Stimulated activated naive CD4-positive, alpha-beta T cell (primary cell): ENCODE data around the gene DYNC1LI1.

Experiments used
- DNase-seq, 6 experiments: peaks; one replicate each; lab custom pipeline; 2025; lab: John Stamatoyannopoulos, UW

DYNC1LI1 gene

GRCh38 chr3:32570421-32571191, at the start of gene DYNC1LI1:
Gene DYNC1LI1 (minus strand): TSS chr3:32570858. CDS start chr3:32570770, 88 bp downstream.
- DNase-seq, result peak; percentile 74 to 90 (median 88)

- DNase-seq, result no peak
Observed at GRCh38 chr3:32619395-32619794, 48.7 kb upstream of the DYNC1LI1 start.

- DNase-seq, result no peak
Observed at GRCh38 chr3:32616267-32616962, 45.8 kb upstream of the DYNC1LI1 start.

GRCh38 chr3:32614956-32615355, 44.3 kb upstream of the DYNC1LI1 start:
- DNase-seq, result no peak

- no peak for DNase-seq
Observed at GRCh38 chr3:32613183-32613582, 42.5 kb upstream of the DYNC1LI1 start.

DNA sequence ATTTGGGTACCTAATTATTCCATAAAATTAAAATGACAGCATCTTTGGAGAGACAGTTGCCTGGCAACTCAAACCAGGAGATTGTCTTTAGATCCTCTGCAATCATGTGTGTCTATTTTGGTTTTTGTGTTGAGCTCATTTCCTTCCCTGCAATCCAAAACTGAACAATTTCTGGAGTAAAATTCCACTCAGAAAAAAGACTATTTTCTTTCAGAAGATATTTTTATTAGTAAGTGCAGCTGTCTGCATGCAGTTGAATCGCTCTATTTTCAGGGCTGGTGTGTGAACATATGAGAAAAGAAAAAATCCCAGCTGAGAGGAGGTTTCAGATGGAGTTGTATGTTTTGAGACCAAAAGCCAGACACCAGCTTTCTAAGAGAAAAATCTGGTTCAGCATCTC, 41.9 kb upstream of the DYNC1LI1 start:
- no peak for DNase-seq

GRCh38 chr3:32607522-32607921, 36.9 kb upstream of the DYNC1LI1 start:
- DNase-seq, result no peak

- DNase-seq, result no peak
Observed at GRCh38 chr3:32606960-32607359, 36.3 kb upstream of the DYNC1LI1 start.

- no peak for DNase-seq
Observed at GRCh38 chr3:32606277-32606676, 35.6 kb upstream of the DYNC1LI1 start.

DNA sequence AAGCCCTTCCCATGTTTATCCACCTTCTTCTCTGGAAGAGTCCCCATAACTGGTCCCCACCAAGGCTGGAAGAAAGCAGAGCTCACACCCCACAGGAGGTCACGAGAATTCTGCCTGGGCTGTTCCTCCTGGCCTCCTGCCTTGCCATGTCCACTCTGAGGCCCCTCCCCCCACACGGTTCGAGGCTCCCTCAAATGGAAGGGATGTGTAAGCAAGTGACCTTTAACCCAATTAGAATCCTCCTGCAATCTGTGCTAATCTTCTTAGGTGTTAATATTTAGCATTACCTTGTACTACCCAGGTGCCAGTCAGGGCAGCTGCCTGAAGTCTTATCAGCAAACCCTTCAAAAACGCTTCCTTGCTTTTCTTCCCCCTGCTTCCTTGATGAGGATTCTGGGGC, 32.4 kb upstream of the DYNC1LI1 start:
- DNase-seq, result no peak

- no peak for DNase-seq
Observed at GRCh38 chr3:32602206-32602605, 31.5 kb upstream of the DYNC1LI1 start.

DNA sequence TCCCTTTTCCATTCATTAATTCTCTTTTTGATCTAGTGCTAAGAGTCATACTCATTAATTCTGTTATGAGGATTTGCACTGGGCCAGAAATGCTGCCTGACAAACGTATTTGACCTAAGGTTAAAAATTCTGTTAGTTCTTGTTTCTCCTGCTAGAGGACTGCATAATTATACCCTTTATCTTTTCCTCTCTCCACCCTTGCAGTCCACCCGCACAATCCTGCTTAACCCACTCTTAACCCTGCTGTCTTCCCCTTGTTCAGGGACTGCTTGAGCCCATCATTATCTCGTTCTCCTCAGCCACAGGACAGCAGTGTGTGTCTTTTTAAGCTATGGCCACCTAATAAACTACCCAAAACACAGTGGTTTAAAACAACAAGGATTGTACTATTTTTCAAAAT, 31.1 kb upstream of the DYNC1LI1 start:
- DNase-seq, result no peak

- DNase-seq, result no peak
Observed at GRCh38 chr3:32597656-32598055, 27.0 kb upstream of the DYNC1LI1 start.

DNA sequence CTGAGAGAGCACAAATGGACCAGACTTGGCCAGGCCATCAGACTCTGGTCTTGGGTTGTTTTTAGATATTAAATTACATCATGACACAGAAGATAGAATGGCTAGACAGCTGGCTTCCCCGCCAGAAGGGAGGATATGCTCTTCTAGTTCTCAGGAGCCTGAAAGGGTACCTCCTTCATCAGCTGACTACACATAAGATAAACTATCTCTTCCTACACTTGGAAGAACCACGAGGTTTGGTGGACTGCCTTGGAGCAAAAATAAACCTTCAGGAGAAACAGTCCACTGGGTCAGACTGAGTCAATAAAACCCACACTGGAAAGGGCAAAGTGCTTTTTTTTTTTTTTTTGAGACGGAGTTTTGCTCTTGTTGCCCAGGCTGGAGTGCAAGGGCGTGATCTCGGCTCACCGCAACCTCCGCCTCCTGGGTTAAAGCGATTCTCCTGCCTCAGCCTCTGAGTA, 26.3 kb upstream of the DYNC1LI1 start:
- no peak for DNase-seq

- DNase-seq, result no peak
Observed at GRCh38 chr3:32596282-32596908, 25.7 kb upstream of the DYNC1LI1 start.

DNA sequence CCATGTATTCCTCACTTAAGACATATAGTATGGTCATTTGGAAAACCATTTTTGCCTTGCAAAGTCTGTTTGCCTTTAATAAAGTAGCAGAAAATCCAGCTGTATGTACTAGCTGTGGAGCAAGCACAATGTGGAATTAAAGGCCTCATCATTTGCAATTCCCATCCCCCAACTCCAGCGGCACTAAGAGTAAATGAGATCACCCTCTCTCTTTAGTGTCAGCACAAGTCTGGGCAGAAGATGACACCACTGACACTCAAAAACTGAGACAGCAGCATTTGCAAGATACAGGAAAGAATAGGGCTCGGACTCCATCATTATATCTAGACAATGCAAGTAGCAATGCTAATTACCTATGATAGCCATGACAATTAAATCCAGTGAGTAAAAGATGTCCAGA, 24.7 kb upstream of the DYNC1LI1 start:
- no peak for DNase-seq

DNA sequence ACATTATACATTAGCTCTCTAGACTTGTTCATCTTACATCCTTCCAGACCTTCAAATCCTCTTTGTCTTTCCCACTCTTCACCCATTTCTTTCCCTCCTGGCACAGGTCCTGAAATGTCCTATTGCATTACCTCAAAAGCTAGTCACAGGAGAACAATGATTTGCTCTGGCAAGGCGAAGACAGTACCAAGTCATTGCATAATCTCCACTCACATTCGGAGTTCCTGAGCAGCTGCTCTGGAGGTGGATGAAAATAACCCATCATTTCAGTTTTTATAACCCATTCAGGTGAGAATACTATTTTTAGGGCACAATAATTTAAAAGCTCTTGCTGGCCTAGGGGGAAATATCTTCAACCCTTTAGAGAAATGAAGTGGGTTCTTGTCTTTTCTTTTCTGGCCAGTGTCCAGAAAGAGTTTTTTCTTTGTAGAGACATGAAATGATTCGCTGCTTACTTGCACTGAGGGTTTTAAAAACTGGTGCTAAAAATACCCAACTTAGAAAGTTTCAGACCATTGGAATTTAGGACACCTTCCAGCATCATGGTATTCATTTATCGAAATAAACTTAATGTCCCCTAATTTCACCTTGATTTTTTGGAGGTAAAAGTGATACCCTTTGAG, 23.4 kb upstream of the DYNC1LI1 start:
- DNase-seq, result no peak

DNA sequence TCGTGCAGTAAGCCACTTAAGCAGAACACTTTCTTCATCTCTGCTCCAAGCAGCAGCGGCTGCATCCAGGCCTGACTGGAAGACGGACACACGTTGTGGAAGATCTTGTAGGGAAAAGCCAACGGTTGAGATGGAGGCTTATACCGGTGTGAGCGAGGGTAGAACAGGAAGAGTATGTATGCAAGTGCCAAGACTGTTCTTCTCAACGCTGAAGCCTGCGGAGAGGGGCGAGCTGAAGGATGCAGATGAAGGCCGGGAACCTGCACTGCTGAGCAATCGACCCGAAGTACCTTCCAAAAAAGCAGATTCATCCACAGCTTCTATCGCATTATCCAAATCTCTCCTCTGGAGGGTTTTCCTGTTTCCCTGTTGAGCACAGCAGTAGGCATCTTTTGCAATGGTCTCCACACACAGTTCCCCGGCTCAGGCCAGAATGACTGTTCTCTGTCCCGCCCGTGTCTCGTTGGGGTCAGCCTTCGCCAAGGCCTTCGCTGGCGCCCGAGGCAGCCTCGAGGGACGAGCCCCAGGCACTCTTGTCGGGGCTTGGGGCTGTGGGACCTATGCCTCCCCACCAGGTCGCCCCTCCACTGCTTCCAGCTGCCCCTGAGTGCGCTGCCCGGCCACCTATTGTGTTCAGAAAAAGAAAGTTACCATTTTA, 22.2 kb upstream of the DYNC1LI1 start:
- no peak for DNase-seq

DNA sequence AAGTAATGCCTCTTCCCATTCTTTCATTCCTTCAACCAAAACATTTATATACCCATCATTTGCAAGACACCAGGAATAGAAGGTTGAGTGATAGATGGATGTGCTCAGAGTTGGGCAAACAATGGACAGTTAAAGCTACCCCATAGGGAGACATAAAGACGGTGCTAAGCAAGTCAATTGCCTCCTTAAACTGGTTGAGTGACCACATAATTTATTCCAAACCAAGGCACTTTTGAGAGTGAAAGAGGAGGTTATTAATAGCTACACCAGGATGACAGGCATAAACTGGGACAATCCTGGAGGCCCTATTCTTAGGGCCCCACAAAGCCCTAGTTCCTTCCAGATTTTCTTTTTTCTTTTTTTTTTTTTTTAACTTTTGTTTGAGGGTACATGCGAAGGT, 21.4 kb upstream of the DYNC1LI1 start:
- no peak for DNase-seq

DNA sequence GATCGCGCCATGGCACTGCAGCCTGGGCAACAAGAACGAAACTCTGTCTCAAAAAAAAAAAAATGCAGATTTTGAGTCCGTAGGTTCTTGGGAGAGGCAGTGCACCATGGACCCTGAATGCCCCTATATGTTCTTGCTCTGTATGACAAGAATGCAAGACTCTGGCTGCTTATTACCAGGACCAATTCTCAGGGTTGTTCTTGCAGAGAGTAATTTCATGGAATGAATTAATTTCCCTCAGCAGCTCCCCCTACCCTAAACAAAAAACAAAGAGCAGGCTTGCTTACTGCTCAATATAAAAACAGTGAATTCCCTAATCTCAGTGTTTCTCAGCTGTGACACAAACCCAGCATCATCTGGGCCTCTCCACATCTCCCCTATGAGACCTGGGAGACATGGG, 20.5 kb upstream of the DYNC1LI1 start:
- no peak for DNase-seq

GRCh38 chr3:32586356-32586755, 15.7 kb upstream of the DYNC1LI1 start:
- DNase-seq, result no peak

DNA sequence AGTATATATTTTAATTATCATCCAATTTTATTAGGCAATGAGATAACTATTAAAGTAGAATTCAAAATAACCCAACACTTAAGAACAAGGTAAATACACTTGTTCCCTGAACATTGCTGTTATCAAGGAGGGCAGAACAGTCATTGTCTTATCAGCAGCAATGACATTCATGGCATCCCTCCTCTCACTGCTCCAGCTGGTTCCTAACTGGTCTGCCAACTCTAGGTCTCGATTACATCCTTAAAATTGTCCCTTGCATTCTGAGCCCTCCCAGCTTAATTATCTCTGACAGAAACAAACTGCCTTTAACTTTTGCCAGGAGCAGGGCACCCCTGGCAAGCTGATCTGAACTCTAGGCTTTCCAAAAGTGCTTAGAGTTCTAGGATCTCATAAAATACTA, 14.0 kb upstream of the DYNC1LI1 start:
- DNase-seq, result no peak
